Right forelimb (tissue), 1 donor: Measurements from ENCODE around the gene STPG1.
"Not testable (repeated sequence)": the region's sequence is repeated elsewhere in the genome, so short reads cannot be mapped to it uniquely, and the experiment has no call there.

Experiments used
- DNase-seq: peaks from one replicate; pipeline ENCODE4 v3.0.0-alpha.2; 2018

The STPG1 gene, protein sequence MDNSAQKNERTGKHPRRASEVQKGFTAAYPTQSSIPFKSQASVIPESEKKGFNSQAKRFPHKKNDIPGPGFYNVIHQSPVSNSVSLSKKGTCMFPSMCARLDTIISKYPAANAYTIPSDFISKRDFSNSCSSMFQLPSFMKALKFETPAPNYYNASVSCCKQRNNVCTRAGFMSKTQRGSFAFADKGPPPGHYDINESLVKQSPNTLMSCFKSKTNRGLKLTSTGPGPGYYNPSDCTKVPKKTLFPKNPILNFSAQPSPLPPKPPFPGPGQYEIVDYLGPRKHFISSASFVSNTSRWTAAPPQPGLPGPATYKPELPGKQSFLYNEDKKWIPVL

DNA sequence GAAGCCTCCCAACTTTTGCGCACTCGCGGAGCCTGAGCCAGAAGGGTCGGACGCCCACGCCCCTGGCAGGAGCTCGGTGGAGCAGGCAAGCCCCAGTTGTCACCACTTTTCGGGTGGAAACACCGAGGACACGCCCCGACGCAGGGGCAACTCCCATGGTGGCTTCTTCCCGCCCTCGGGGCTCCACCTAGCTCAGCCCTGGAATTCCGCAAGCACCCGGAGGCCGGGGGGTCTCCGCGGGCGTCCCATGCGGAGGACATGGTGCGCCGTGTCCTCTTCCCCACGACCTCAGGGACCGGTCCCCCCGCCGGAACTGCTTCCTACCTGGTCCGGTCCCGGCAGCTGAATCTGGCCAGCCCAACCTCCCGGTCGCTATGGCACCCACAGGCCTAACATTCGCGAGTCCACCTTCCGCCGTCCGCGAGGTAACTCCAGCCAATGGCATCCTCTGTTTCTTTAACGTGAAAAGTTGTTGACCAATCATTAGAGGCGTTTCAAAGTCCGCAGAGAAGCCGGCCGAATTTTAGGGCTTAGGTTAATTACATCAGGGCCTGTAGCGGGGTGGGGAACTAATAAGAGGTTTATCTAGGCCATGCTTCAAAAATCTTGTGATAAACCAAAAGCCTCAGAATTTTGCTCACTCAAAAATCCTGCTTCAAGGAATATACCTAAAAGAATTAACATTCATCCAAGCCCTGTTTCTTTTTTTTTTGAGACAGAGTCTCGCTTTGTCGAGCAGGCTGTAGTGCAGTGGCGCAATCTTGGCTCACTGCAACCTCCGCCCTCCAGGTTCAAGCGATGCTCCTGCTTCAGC is at the start of gene STPG1:
TSS of gene STPG1 (minus strand) at position 433 of the 814 bp plus-strand sequence. CDS start 12,394 bp downstream, outside the sequence.
- peak; percentile 85 for DNase-seq

DNA sequence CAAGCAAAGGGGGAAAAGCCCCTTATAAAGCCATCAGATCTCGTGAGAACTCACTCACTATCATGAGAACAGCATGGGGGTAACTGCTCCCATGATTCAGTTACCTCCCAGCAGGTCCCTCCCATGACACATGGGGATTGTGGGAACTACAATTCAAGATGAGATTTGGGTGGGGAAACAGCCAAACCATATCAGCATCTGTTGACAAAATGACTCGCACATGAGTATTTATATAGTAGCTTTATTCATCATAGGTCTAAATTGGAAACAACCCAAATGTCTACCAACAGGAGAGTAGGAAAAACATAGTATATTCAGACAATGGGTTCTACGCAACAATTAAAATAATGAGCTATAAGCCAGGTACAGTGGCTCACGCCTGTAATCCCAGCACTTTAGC is 48.5 kb upstream of the STPG1 start:
- DNase-seq: not testable (repeated sequence)

DNA sequence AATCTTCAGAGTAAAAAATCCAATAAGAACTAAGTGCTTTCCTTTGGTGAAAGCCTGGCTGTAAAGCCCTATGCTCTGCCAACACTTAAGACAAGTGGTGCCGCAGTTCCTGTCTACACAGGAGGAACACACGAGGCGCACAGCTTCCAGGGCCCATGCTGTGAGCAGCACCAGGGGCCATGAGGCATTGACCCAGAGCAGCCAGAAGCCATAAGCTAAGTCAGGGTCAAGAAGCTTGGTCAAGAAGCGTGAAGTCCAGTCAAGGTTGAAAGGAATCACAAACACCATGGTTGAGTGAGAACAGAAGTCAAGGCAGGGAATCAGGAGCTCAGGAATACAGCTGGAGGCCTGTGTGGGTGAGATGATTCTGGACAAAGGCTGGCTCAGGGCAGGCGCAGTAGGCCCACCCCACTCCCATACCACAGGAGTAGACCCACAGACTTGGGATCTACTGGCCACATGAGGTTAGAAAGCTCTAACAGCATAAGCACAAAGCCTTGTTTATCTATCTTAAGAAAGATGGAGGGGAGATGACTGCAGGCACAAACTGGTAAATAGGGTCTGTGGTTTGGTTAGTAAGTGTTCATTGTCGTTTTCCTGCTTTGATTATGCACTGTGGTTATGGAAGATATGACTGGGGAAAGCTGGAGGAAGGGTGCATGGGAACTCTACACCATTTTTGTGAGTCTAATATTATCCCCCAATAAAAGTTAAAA is 46.1 kb upstream of the STPG1 start:
- no peak for DNase-seq

DNA sequence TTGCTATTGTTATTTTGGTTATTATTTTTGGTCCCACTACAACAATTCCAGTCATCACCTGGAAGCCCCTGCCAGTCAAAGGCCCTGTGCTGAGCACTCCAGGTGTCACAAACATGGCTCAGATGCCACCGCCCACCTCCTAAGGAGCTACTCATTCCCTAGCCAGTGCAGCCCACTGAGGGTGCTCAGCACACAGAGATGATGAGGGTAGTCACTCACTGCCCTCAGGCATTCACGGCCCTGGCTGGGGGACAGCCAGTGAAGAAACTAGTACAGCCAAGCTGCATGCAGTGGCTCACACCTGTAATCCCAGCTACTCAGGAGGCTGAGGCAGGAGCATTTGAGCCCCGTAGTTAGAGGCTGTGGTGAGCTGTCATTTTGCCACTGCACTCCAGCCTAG is 44.3 kb upstream of the STPG1 start:
- no peak for DNase-seq

DNA sequence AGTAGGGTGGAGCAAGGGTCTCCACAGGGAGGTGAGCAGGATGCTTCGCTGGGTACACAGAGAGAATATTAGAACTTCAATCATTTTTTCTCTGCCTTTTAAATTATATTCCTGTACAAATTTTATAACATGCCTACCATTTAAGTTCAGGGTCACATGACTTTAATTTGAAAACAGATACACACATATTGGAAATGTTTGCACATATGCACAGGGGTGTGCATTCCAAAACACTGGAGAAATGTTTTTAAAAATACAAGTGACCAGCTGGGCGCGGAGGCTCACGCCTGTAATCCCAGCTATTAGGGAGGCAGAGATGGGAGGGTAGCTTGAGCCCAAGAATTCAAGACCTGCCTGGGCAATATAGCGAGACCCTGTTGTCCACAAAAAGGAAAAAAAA is 41.7 kb upstream of the STPG1 start:
- DNase-seq: no peak

DNA sequence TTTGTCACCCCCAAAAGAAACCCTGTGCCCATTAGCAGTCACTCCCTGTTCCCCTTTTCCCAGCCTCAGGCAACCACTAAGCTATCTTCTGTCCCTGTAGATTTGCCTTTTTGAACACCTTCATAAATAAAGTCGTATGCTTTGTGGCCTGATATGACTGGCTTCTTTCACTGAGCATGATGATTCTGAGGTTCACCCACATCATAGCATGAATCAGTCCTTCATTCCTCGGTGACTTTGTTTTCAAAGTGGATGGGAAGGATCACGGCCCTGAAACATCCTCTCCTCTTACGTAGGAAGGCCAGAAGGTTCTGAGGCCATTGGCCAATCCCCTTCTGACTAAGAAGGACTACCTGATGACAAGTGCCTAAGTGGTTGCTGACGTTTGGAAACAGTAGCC is 41.1 kb upstream of the STPG1 start:
- no peak for DNase-seq

DNA sequence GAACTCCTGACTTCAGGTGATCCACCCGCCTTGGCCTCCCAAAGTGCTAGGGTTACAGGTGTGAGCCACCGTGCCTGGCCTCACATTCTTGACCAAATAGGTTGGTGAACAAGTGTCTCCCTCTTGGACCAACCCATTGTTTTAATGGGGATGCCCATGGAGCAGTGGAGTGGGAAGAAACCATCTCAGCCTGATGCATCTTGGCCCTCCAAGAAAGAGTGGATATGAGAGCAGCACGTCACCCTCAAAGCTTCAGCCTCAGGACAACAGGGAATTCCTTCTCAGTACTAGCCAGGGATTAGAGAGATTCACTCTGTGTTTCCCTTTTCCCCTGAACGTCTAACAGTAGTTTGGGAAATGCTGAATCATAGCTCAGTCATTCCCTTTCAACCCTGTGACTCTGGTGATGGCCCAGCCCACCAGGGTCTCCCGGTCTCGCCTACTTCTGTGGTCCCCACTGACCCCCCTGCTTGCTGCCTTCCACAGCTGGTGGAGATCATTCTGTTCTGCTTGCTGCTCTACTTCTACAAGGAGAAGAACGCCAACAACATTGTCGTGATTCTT is 39.4 kb upstream of the STPG1 start:
- no peak for DNase-seq

DNA sequence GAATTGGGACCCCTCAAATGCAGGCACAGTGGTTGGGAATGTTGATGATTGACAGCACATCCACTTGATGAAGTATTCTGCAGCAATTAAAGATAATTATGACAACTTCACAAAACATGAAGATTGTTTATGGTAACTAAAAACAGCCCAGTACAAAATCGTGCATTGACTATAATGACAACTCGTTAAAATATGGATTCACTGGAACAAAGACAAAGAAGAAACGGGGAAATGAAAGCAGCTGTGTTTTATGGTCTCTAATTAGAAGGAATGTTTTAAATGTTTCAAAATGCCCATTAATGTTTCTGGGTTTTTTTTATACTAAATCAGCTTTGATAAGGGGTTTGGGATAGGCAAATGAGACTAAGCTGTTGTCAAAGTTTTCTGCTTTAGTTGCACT is 38.2 kb upstream of the STPG1 start:
- no peak for DNase-seq

DNA sequence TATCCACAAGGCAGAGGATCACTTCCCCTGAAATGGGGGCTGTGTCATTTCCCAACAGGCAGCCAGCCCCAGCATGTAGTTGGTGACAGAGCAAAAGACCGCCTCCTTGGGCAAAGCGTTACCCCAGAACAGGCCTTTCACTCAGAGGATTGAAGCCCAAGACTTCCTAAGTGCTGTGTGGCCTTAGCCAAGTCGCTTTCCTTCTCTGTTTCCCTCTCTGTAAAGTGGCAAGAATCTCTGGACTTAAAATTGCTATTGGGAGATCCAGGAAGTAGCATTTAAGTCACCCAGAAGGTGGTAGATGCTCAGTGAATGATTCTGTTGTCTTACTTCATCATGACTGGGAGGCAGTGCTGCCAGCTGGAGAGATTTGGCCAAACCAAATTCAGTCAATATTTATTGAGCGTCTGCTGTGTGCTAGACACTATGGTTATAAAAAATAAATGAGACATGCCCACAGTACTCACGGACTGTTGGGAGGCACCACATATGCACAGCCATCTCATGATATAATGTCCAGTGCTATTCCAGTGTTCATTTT is 37.3 kb upstream of the STPG1 start:
- DNase-seq: no peak

DNA sequence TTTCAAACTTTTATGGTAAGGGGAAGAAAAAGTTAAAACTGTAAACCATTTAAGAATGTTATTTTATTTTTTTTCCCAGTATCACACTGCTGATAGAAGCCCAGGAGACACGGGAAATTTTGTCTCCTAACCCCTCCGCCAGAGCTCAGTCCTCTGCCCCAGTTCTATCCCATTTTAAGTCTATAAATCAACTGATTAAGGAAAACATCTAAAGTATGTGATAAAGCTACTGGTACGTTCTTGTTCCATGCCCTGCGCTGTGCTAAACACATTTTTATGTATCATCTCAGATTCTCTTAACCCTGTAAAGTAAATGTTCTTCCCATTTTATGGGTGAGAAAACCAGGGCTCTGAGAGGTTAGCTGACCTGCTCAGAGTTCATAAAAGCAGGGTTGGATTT is 36.7 kb upstream of the STPG1 start:
- no peak for DNase-seq

DNA sequence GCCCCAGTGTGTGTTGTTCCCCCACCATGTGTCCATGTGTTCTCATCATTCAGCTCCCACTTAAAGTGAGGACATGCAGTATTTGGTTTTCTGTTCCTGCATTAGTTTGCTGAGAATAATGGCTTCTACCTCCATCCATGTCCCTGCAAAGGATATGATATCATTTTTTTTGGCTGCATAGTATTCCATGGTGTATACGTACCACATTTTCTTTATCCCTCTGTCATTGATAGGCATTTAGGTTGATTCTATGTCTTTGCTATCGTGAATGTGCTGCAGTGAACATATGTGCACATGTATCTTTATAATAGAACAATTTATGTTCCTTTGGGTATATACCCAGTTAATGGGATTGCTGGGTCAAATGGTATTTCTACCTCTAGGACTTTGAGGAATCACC is 32.9 kb upstream of the STPG1 start:
- not testable (repeated sequence) for DNase-seq

DNA sequence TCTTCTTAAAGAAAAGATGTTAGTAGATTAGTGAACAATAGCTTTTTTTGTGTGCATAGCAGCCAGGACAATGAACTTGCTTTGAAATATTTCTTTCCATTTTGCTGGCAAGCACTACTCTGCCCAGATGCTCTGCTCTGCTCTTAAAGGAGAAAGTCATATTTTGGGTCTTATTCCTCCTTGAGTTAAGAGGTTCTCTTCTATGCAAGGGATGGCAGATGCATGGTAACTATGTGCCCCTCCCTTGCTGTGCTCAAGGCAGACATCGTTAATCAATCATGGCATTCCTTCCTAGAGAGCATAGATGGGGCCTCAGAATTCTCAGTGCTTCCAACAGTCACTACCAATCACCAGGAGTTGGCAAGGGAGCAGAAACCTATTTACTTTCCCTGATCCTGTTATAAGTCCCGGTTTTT is 29.7 kb upstream of the STPG1 start:
- no peak for DNase-seq

DNA sequence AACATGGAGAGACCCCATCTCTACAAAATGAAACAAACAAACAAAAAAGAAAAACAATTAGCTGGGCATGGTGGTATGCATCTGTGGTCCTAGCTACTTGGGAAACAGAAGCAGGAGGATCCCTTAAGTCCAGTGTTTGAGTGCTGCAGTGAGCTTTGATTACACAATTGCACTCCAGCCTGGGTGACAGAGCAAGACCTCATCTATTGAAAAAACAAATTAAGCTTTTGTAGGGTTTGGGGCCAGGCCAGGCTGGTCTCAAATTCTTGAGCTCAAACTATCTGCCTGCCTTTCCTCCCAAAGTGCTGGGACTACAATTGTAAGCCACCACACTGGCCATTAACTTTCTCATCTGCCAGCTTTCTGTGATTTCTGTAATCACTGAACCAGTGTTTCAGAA is 29.2 kb upstream of the STPG1 start:
- no peak for DNase-seq

DNA sequence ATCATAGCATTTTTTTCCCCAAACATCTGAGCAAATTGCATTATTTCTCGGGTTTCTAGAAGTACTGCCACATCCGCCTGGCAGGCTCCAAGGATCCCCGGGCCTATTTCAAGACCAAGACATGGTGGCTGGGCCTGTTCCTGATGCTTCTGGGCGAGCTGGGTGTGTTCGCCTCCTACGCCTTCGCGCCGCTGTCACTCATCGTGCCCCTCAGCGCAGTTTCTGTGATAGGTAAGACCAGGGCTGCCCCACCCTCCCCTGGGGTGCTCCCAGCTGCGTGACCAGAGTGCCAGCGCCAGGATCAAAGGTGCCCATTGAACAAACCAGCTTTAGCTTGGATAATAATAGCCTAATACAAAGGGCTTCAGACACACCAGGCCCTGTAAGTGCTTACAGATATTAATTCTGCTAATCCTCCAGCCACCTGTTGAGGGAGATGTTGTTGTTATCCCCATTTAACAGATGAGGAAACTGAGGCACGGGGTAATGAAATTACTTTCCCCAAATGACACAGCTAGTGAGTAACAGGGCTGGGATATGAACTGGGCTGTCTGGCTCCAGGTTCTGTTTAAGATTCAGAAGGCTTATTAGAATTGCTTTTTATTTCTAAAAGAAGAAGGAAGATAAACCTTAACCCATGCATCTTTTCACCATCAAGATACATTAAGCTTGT is 28.6 kb upstream of the STPG1 start:
- no peak for DNase-seq

DNA sequence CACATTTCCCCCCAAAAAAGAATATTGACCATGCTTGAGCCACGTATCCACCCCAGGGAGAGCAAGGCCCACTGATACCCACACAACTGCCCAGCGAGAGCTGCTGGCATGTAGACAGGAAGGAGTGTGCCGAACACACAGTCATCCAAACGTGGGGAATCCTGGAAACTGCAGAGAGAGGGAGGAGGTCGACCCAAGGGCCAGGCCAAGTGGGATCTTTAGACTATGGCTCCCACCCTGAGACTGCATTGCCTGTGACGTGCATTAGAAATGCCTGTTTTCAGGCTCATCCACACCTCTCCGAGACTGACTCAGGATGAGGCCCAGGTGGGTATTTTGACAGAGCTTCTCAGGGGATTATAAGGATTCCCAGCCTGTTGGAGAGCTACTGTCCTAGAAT is 27.9 kb upstream of the STPG1 start:
- DNase-seq: no peak

DNA sequence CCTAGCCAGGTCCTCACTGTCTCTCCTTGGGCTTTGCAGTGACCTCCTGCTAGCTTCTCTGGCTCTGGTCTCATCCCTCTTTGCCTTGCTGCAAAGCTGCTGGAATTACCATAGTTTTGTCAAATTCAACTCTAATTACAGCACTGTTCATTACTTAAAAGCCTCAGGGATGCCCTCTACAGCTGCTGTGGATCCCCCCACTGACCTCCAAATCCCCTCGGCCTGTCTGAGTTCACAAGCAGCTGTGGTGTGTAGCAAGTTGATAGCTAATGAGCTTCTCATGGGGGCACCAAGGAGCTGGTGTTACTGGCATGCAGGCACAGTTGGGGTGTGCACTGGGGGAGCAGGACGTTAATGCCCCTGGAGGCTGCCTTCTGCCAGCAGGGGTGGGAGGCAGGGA is 26.9 kb upstream of the STPG1 start:
- DNase-seq: no peak

DNA sequence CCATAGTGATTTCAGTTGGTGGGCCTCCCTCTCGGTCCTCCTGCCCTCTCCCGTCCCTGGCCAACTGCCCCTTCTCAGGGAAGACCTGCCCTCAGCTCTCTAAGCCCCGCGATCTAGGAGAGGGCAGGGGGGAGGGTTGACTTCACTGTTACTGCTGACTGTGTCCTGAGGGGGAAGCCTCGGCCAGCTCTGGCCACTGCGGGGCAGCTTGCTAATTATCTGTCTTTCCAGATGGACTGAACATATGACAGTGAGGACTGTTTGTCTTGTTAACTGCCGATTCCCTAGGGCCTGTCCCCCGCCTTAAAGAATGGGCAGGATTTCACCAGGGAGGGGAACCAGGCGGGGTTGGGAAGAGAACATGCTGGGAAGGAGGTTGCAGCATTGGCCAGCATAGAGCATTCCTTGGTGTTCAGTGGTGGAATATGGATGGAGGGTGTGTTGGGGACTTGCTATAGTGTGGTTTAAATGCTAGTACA is 24.9 kb upstream of the STPG1 start:
- DNase-seq: peak; percentile 54

DNA sequence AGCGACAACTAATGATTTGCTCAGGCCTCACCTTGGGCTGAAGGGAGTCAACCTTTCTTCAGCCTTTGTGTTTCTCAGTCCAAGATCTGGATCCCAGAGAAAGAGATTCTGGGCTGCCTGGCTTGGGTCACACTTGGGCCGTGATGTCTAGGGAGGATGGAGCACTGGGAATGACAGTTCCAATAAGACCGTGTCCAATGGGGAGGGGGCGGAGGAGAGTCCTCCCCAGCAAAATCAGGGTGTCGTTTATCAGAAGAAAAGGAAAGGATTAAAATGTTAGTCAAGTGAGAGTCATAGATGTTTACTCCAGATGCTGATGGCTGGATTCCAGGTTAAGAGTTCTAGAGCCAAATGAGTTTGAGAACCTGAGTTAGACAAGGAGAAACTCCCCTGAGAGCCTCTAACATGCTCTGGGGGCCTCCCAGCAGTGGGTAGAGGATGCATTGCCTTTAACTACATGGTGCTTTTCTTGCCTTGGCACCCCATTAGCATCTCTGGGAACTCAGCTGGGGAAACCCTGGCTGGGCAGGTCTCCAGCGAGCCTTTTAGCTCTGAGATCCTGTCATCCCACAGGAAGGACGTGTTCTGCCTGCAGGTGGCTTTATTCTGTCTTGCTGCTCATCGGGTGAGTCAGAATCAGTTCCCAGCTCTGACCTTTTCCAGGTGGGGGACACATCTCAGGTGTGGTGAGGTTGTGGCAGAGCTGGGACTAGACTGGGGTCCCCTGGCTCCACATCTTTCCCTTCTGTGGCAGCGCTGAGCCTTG is 24.2 kb upstream of the STPG1 start:
- DNase-seq: no peak

DNA sequence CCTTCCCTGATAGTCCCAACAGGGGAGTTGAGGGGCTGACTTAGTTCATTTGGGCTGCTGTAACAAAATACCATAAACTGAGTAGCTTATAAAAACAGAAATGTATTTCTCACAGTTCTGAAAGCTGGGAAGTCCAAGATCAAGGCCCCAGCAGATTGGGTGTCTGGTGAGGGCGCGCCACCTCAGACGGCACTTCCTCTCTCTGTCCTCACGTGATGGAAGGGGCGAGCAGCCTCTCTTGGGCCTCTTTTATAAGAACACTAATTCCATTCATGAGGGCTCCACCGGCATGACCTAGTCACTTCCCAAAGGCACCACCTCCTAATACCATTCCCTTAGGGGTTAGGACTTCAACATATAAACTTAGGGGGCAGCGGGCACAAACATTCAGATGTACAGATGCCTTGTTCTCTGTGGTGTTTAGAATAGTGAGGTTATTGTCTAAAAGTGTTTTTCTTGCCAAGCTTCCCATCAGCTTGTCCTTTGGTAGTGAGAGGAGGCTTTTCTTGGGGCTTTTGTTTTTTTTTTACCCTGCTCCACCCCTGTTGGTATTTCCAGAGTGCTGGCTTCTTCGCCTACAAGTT is 22.3 kb upstream of the STPG1 start:
- DNase-seq: no peak

DNA sequence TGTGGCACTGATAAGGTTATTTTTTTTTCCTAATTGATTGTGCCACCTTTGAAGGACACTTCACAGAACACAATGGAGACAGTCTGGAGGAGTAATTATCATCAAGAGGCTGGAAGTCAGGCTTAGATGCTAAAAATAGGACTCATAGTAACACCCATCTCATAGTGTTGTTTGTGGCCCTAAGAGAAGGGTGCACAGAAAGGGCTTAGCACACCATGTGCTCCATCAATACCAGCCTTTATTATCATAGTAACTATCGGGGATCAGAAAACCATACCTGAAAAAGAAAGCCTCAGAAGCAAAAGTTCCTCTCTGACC is 13.9 kb upstream of the STPG1 start:
- DNase-seq: no peak
